HEK293T (cell line): ENCODE data around the gene EMX1.

Experiments used
- ARNT ChIP-seq: fragments of 450-650 bp; IDR thresholded peaks from 2 replicates; pipeline ENCODE4 v1.6.1; 2017; ENCODE audit warnings: mild to moderate bottlenecking
- BHLHE40 ChIP-seq: fragments of 450-650 bp; IDR thresholded peaks from 2 replicates; pipeline ENCODE4 v1.6.1; 2016; ENCODE audit warnings: mild to moderate bottlenecking, moderate library complexity, borderline replicate concordance
- CTBP1 ChIP-seq: fragments of 450-650 bp; IDR thresholded peaks from 2 replicates; pipeline ENCODE4 v1.6.1; 2016; ENCODE audit warnings: borderline replicate concordance
- ELF4 ChIP-seq: fragments of 450-650 bp; IDR thresholded peaks from 2 replicates; pipeline ENCODE4 v1.6.1; 2017; ENCODE audit warnings: antibody characterized with exemption
- FOXA1 ChIP-seq: fragments of 450-650 bp; IDR thresholded peaks from 2 replicates; pipeline ENCODE4 v1.6.1; 2016; ENCODE audit warnings: mild to moderate bottlenecking
- FOXM1 ChIP-seq: fragments of 450-650 bp; IDR thresholded peaks from 2 replicates; pipeline ENCODE4 v1.6.1; 2017; ENCODE audit warnings: mild to moderate bottlenecking, borderline replicate concordance
- LEF1 ChIP-seq: fragments of 450-650 bp; IDR thresholded peaks from 2 replicates; pipeline ENCODE4 v1.6.1; 2017; ENCODE audit warnings: mild to moderate bottlenecking, borderline replicate concordance
- NFRKB ChIP-seq: fragments of 450-650 bp; IDR thresholded peaks from 2 replicates; pipeline ENCODE4 v1.6.1; 2016; ENCODE audit warnings: mild to moderate bottlenecking, moderate library complexity
- SP1 ChIP-seq: fragments of 450-650 bp; IDR thresholded peaks from 2 replicates; pipeline ENCODE4 v1.6.1; 2017
- SUZ12 ChIP-seq: fragments of 450-650 bp; IDR thresholded peaks from 2 replicates; pipeline ENCODE4 v1.6.1; 2016; ENCODE audit warnings: mild to moderate bottlenecking
- TARDBP ChIP-seq: fragments of 450-650 bp; IDR thresholded peaks from 2 replicates; pipeline ENCODE4 v1.6.1; 2016

GRCh38 chr2:72900191-72900825, 17.0 kb upstream of the EMX1 start:
- TF ChIP-seq SUZ12: no peak
- no peak for TF ChIP-seq LEF1
- no peak for TF ChIP-seq TARDBP
- TF ChIP-seq NFRKB: no peak
- TF ChIP-seq ARNT: no peak
- TF ChIP-seq FOXA1: no peak
- TF ChIP-seq CTBP1: no peak
- TF ChIP-seq BHLHE40: no peak
- TF ChIP-seq FOXM1: no peak
- no peak for TF ChIP-seq SP1
- no peak for TF ChIP-seq ELF4
